ENCODE data around the gene USP32.

The USP32 gene

GRCh38 chr17:60352569-60352968, 39.4 kb downstream of the USP32 start:
- no peaks in the 10 kb centered on the region for H3K9me3 ChIP-seq (ENCODE audit: insufficient read depth, low read depth, low read length)
- no peaks in the 10 kb centered on the region for H3K27me3 ChIP-seq (ENCODE audit: insufficient read depth, low read length, poor library complexity, severe bottlenecking)
- H4K20me1 ChIP-seq (ENCODE audit: insufficient read depth, low read length, poor library complexity, severe bottlenecking) = peaks cover 31% of the 10 kb centered on the region
- no peak overlapping the region for H3K4me3 ChIP-seq (ENCODE audit: low read length, poor library complexity, severe bottlenecking)
- no peak for TF ChIP-seq CTCF (conservative IDR thresholded peaks at IDR 0.05; ENCODE audit: low read length)
- no peak for TF ChIP-seq EZH2phosphoT487 (IDR thresholded peaks at IDR 0.05; ENCODE audit: borderline replicate concordance)
- H3K9ac ChIP-seq (ENCODE audit: low read depth, low read length, poor library complexity, severe bottlenecking) = no peak overlapping the region
- peaks cover 90% of the 10 kb centered on the region for H3K79me2 ChIP-seq (ENCODE audit: insufficient read depth, low read length)
- no peaks in the 10 kb centered on the region; the same call in 1 of the 2 replicates for H3F3A ChIP-seq (ENCODE audit: low read depth)
- peaks cover 11% of the 10 kb centered on the region for H3K4me1 ChIP-seq (ENCODE audit: insufficient read depth, low read length, poor library complexity, severe bottlenecking)
- H3K9me2 ChIP-seq (replicated peaks; ENCODE audit: low read depth, low read length) = no peaks in the 10 kb centered on the region
- H3K4me2 ChIP-seq (ENCODE audit: low read depth, low read length, poor library complexity, severe bottlenecking) = no peak overlapping the region
- no peak overlapping the region for H2AFZ ChIP-seq (ENCODE audit: low read length)
- peaks cover 6% of the 10 kb centered on the region; the same call in 1 of the 2 replicates for H3K36me3 ChIP-seq (ENCODE audit: insufficient read depth, low read length)

- Histone ChIP-seq H3F3A (ENCODE audit: low read depth) (no peaks in the 10 kb centered on the region; the same call in 1 of the 2 replicates), H3K4me3 (ENCODE audit: low read length, poor library complexity, severe bottlenecking) (no peak overlapping the region), H2AFZ (ENCODE audit: low read length) (no peak overlapping the region), H3K4me2 (ENCODE audit: low read depth, low read length, poor library complexity, severe bottlenecking) (no peak overlapping the region), H3K27me3 (ENCODE audit: insufficient read depth, low read length, poor library complexity, severe bottlenecking) (no peaks in the 10 kb centered on the region), H3K4me1 (ENCODE audit: insufficient read depth, low read length, poor library complexity, severe bottlenecking) (peaks cover 11% of the 10 kb centered on the region), H4K20me1 (ENCODE audit: insufficient read depth, low read length, poor library complexity, severe bottlenecking) (peaks cover 31% of the 10 kb centered on the region), H3K79me2 (ENCODE audit: insufficient read depth, low read length) (peaks cover 87% of the 10 kb centered on the region), H3K36me3 (ENCODE audit: insufficient read depth, low read length) (peaks cover 6% of the 10 kb centered on the region; the same call in 1 of the 2 replicates), H3K9me2 (replicated peaks; ENCODE audit: low read depth, low read length) (no peaks in the 10 kb centered on the region), H3K9ac (ENCODE audit: low read depth, low read length, poor library complexity, severe bottlenecking) (no peak overlapping the region), H3K9me3 (ENCODE audit: insufficient read depth, low read depth, low read length) (no peaks in the 10 kb centered on the region)
- TF ChIP-seq EZH2phosphoT487 (IDR thresholded peaks at IDR 0.05; ENCODE audit: borderline replicate concordance) (no peak), CTCF (conservative IDR thresholded peaks at IDR 0.05; ENCODE audit: low read length) (no peak)
Measured at GRCh38 chr17:60352071-60352470, 39.9 kb downstream of the USP32 start.

- peaks cover 8% of the 10 kb centered on the region for H3K4me1 ChIP-seq (ENCODE audit: insufficient read depth, low read length, poor library complexity, severe bottlenecking)
- no peaks in the 10 kb centered on the region; the same call in 1 of the 2 replicates for H3F3A ChIP-seq (ENCODE audit: low read depth)
- no peak overlapping the region for H3K4me2 ChIP-seq (ENCODE audit: low read depth, low read length, poor library complexity, severe bottlenecking)
- no peak overlapping the region for H3K9ac ChIP-seq (ENCODE audit: low read depth, low read length, poor library complexity, severe bottlenecking)
- H3K9me2 ChIP-seq (replicated peaks; ENCODE audit: low read depth, low read length) = no peaks in the 10 kb centered on the region
- H3K27me3 ChIP-seq (ENCODE audit: insufficient read depth, low read length, poor library complexity, severe bottlenecking) = no peaks in the 10 kb centered on the region
- no peaks in the 10 kb centered on the region for H3K9me3 ChIP-seq (ENCODE audit: insufficient read depth, low read depth, low read length)
- H3K79me2 ChIP-seq (ENCODE audit: insufficient read depth, low read length) = peaks cover 84% of the 10 kb centered on the region
- H3K4me3 ChIP-seq (ENCODE audit: low read length, poor library complexity, severe bottlenecking) = no peak overlapping the region
- H2AFZ ChIP-seq (ENCODE audit: low read length) = no peak overlapping the region
- H3K36me3 ChIP-seq (ENCODE audit: insufficient read depth, low read length) = peaks cover under 1% of the 10 kb centered on the region; the same call in 1 of the 2 replicates
- peaks cover 26% of the 10 kb centered on the region for H4K20me1 ChIP-seq (ENCODE audit: insufficient read depth, low read length, poor library complexity, severe bottlenecking)
- TF ChIP-seq EZH2phosphoT487 (IDR thresholded peaks at IDR 0.05; ENCODE audit: borderline replicate concordance) (no peak), CTCF (conservative IDR thresholded peaks at IDR 0.05; ENCODE audit: low read length) (no peak)
Measured at GRCh38 chr17:60351012-60351695, 40.8 kb downstream of the USP32 start.

All from Loucy (cell line).